ENCODE measurements around the gene LCN9. TPM values are rescaled to one million over a fixed set of nuclear protein-coding genes. Genes with fewer than 3 reads are reported as not detected.

The LCN9 gene
- total RNA-seq, 1 donor from 2014 or later: not detected

DNA sequence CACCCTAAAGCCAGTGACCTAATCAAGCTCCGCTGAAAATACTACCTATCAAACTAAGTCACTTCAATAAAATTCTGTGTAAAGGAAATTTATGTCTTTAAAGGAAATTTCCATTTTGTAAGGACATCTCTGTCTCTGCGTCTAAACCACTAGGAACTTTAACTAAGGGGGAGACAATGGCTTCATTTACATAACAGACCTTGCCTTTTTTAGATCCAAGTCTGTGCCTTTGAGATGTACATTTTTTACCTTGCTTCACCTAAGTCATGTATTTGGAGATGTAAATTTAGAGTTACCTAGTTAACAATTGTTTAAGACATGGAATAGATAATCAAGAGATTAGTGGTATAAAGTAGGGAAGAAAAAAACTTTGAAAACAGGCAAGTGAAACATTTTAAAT, 13.6 kb upstream of the LCN9 start:
- ATAC-seq (no peak), DNase-seq (no peak)
- TF ChIP-seq, protein P1, sequence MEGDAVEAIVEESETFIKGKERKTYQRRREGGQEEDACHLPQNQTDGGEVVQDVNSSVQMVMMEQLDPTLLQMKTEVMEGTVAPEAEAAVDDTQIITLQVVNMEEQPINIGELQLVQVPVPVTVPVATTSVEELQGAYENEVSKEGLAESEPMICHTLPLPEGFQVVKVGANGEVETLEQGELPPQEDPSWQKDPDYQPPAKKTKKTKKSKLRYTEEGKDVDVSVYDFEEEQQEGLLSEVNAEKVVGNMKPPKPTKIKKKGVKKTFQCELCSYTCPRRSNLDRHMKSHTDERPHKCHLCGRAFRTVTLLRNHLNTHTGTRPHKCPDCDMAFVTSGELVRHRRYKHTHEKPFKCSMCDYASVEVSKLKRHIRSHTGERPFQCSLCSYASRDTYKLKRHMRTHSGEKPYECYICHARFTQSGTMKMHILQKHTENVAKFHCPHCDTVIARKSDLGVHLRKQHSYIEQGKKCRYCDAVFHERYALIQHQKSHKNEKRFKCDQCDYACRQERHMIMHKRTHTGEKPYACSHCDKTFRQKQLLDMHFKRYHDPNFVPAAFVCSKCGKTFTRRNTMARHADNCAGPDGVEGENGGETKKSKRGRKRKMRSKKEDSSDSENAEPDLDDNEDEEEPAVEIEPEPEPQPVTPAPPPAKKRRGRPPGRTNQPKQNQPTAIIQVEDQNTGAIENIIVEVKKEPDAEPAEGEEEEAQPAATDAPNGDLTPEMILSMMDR (IDR thresholded peaks at IDR 0.05): no peak
- H3K9me3 ChIP-seq: peaks cover 37% of the 10 kb centered on the region
- H3K36me3 ChIP-seq: no peaks in the 10 kb centered on the region
- intact Hi-C loops (cut with DNase I): no loop called here
- H3K27ac ChIP-seq: no peak overlapping the region
- H3K4me1 ChIP-seq: no peaks in the 10 kb centered on the region
- H3K27me3 ChIP-seq (ENCODE audit: low read depth): no peaks in the 10 kb centered on the region
- H3K4me3 ChIP-seq: no peak overlapping the region

DNA sequence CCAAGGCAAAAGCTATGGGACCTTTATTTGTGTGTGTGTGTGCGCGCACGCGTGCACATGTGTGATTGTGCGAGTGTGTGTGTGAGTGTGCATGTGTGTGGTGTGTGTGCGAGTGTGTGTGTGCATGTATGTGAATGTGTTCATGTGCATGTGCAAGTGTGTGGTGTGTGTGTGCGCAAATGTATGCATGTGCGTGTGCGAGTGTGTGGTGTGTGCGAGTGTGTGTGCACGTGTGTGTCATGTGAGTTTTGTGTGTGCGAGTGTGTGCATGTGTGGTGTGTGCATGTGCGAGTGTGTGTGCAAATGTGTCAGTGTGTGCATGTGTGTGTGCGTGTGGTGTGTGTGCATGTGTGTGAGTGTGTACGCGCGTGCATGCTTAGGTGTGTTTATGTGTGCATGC, 12.7 kb upstream of the LCN9 start:
- Histone ChIP-seq H3K27ac (no peak overlapping the region), H3K9me3 (peaks cover 28% of the 10 kb centered on the region), H3K4me1 (no peaks in the 10 kb centered on the region), H3K27me3 (ENCODE audit: low read depth) (peaks cover 6% of the 10 kb centered on the region), H3K4me3 (no peak overlapping the region), H3K36me3 (no peaks in the 10 kb centered on the region)
- no peak for DNase-seq
- TF ChIP-seq, protein P1 (IDR thresholded peaks at IDR 0.05): no peak
- no peak for ATAC-seq
- intact Hi-C loops (cut with DNase I): no loop called here

DNA sequence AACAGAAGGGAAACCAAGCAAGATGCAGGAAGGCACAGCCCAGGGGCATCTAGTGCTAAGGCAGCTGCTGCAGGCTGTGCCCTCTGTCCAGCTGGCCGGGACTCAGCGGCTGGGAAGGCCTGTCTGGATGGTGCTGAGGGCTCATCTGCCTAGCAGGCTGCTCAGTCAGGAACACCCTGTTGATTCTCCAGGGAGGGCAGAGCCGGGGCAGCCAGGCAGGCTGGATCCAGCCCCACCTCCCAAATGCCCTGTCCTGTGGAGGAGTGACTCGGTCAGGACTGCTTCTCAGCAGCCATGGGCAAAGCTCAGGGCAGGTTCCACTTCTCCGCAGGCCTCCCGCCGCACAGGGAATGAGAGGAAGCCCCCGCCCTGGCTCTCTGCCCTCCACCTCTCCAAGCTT, 7.8 kb upstream of the LCN9 start:
- Histone ChIP-seq H3K27me3 (ENCODE audit: low read depth) (peaks cover 14% of the 10 kb centered on the region), H3K9me3 (no peaks in the 10 kb centered on the region), H3K36me3 (no peaks in the 10 kb centered on the region), H3K27ac (no peak overlapping the region), H3K4me1 (no peaks in the 10 kb centered on the region), H3K4me3 (no peak overlapping the region)
- TF ChIP-seq, protein P1 (IDR thresholded peaks at IDR 0.05): no peak
- DNase-seq (no peak), ATAC-seq (no peak)
- intact Hi-C loops (cut with DNase I): no loop called here

DNA sequence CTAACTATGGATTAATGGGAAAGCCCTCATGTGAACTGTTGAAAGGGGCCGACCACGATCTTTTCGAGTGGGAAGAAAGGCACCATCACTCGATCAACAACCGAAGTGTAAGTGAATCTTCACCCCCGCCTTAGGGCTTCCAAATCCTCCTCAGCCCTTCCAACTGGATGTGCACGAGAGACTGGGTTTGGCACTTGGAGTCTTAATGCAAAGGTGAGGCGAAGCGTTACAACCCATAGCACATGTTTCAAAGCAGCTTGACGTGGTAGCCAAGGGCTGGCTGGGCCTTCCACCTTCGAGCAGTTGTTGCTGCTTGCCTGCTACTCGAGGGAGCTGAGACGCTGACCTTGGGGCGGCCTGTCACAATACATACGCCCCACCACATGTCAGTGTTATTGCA, 5.7 kb upstream of the LCN9 start:
- no peaks in the 10 kb centered on the region for H3K9me3 ChIP-seq
- no peak overlapping the region for H3K27ac ChIP-seq
- ATAC-seq: no peak
- peaks cover 14% of the 10 kb centered on the region for H3K27me3 ChIP-seq (ENCODE audit: low read depth)
- intact Hi-C loops (cut with DNase I): no loop called here
- H3K36me3 ChIP-seq: no peaks in the 10 kb centered on the region
- DNase-seq: no peak
- no peaks in the 10 kb centered on the region for H3K4me1 ChIP-seq
- H3K4me3 ChIP-seq: no peak overlapping the region
- TF ChIP-seq, protein P1 (IDR thresholded peaks at IDR 0.05): no peak

- H3K4me1 ChIP-seq: no peaks in the 10 kb centered on the region
- no peaks in the 10 kb centered on the region for H3K36me3 ChIP-seq
- peaks cover 14% of the 10 kb centered on the region for H3K27me3 ChIP-seq (ENCODE audit: low read depth)
- TF ChIP-seq, protein P1 (IDR thresholded peaks at IDR 0.05): no peak
- ATAC-seq (no peak), DNase-seq (no peak)
- no peaks in the 10 kb centered on the region for H3K9me3 ChIP-seq
- no peak overlapping the region for H3K27ac ChIP-seq
- intact Hi-C loops (cut with DNase I): no loop called here
- H3K4me3 ChIP-seq: no peak overlapping the region
Measured at GRCh38 chr9:135659252-135659651, 3.9 kb upstream of the LCN9 start.

DNA sequence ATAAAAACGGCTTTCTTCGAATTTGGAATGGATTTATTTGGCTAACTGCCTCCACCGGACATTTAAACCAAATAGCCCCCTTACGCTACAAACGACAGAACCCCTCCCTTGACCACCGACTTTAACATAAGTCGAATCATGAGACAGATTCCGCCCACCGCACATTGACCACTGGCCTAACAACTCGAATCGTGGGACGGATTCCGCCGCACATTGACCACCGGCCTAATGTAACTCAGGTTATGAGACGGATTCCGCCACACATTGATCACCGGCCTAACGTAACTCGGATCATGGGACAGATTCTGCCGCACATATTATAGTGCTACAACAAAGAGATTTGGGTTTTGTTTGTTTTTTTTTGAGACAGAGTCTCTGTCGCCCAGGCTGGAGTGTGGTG, 2.7 kb upstream of the LCN9 start:
- ATAC-seq (no peak), DNase-seq (no peak)
- Histone ChIP-seq H3K4me1 (no peaks in the 10 kb centered on the region), H3K4me3 (no peak overlapping the region), H3K27me3 (ENCODE audit: low read depth) (peaks cover 17% of the 10 kb centered on the region), H3K27ac (no peak overlapping the region), H3K9me3 (no peaks in the 10 kb centered on the region), H3K36me3 (no peaks in the 10 kb centered on the region)
- intact Hi-C loops (cut with DNase I): no loop called here
- TF ChIP-seq, protein P1 (IDR thresholded peaks at IDR 0.05): no peak
